ENCODE data around the gene TAAR6.
"Not testable (repeated sequence)": the region's sequence is repeated elsewhere in the genome, so short reads cannot be mapped to it uniquely, and the experiment has no call there.

Gene TAAR6

DNA sequence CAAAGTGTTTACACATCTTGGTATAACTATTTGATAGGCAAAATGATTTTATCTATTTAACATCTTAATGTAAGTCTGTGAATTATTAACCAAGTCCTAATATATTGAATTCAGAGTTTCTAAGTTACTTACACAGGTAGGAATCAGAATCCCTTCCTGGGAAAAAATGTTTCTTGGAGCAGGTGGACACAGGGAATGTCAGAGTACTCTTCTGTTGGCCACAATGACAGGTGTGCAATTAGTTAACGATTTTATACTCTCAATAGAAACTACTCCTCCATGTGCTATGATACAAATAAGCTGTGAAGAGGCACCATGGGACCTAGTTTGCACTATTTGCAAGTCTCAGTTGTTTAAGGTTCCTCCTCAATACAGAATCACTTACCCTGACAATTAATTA lies 20.2 kb downstream of the TAAR6 start:
- Histone ChIP-seq H3K36me3 (no peaks in the 10 kb centered on the region), H3K9me3 (no peaks in the 10 kb centered on the region), H3K4me3 (ENCODE audit: low read depth in 1 of 2, low read length in 1 of 2) (no peak overlapping the region), H3K27me3 (no peaks in the 10 kb centered on the region), H3K27ac (no peak overlapping the region), H3K4me1 (ENCODE audit: control insufficient read depth in 1 of 2, insufficient read depth in 1 of 2, low read depth in 1 of 2, low read length in 1 of 2) (peaks cover 62 to 80% of the 10 kb centered on the region in 2 experiments)
- TF ChIP-seq, protein P1, sequence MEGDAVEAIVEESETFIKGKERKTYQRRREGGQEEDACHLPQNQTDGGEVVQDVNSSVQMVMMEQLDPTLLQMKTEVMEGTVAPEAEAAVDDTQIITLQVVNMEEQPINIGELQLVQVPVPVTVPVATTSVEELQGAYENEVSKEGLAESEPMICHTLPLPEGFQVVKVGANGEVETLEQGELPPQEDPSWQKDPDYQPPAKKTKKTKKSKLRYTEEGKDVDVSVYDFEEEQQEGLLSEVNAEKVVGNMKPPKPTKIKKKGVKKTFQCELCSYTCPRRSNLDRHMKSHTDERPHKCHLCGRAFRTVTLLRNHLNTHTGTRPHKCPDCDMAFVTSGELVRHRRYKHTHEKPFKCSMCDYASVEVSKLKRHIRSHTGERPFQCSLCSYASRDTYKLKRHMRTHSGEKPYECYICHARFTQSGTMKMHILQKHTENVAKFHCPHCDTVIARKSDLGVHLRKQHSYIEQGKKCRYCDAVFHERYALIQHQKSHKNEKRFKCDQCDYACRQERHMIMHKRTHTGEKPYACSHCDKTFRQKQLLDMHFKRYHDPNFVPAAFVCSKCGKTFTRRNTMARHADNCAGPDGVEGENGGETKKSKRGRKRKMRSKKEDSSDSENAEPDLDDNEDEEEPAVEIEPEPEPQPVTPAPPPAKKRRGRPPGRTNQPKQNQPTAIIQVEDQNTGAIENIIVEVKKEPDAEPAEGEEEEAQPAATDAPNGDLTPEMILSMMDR (IDR thresholded peaks at IDR 0.05) = no peak

DNA sequence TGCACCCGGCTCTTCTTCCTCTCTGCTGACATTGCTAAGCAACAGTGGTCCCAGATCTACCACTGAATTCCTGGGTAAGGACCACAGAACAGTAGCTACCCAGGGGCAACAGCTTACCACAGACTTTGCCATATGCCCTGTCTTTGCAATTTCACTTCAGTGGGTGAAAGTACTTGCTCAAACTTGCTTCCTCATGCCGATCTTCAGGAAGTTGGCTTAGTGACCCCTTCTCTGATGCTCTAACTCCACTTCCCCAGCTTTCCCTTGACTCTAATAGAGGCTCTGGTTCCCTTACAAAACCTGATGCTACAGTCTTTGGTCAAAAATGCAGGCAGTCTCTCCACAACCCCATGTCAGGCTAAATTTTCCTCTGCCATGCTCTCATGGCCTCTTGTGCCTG lies 22.7 kb downstream of the TAAR6 start:
- peaks cover 50 to 58% of the 10 kb centered on the region in 2 experiments for H3K4me1 ChIP-seq (ENCODE audit: control insufficient read depth in 1 of 2, insufficient read depth in 1 of 2, low read depth in 1 of 2, low read length in 1 of 2)
- peak overlapping the region; percentile 77 for H3K27ac ChIP-seq
- TF ChIP-seq, protein P1 (IDR thresholded peaks at IDR 0.05) = no peak
- no peak overlapping the region for H3K4me3 ChIP-seq (ENCODE audit: low read depth in 1 of 2, low read length in 1 of 2)
- H3K9me3 ChIP-seq = no peaks in the 10 kb centered on the region
- H3K27me3 ChIP-seq = peaks cover 23% of the 10 kb centered on the region
- no peaks in the 10 kb centered on the region for H3K36me3 ChIP-seq

DNA sequence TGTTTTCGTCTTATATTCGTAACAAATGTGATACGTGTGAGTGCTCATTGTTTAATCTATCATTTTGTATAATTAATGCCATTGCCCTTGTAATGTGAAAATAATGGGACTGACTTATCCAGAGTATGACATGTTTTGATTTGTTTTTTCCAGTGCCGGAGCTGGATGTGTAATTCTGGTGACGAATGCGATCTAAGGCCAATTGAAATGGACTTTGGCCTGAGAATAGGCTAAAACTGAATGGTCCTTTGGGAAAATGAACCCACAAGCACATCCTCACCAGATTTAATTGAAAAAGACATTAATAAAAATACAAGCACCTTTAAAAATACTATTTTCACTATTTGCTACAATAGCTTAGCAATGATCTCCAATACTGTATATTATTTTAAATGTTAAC lies 26.1 kb downstream of the TAAR6 start:
- H3K27ac ChIP-seq = no peak overlapping the region
- H3K27me3 ChIP-seq = peaks cover 31% of the 10 kb centered on the region
- TF ChIP-seq, protein P1 (IDR thresholded peaks at IDR 0.05) = no peak
- no peak overlapping the region for H3K4me3 ChIP-seq (ENCODE audit: low read depth in 1 of 2, low read length in 1 of 2)
- no peaks in the 10 kb centered on the region for H3K9me3 ChIP-seq
- no peaks in the 10 kb centered on the region for H3K36me3 ChIP-seq
- H3K4me1 ChIP-seq (ENCODE audit: control insufficient read depth in 1 of 2, insufficient read depth in 1 of 2, low read depth in 1 of 2, low read length in 1 of 2) = peaks cover 23 to 26% of the 10 kb centered on the region in 2 experiments

DNA sequence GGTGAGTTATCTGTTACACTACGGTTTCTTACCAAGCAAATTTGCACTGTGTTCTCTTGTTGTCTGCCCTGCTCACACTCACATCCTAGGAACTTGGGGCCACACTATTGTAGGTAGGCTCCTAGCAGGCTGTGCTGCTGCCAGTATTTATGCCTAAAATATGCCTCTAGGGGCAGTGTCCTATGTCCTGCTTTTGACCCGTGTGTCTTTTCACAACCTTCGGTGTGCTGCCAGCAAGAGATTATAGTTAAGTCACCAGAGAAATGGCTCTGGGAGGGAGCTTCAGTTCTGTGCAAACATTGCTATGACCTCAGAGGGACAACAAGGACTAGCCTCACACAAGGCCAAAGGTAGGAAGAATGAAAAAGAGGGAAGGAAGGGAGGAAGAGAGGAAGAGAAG lies 28.4 kb downstream of the TAAR6 start:
- Histone ChIP-seq H3K4me3 (ENCODE audit: low read depth in 1 of 2, low read length in 1 of 2) (no peak overlapping the region), H3K9me3 (no peaks in the 10 kb centered on the region), H3K4me1 (ENCODE audit: control insufficient read depth in 1 of 2, insufficient read depth in 1 of 2, low read depth in 1 of 2, low read length in 1 of 2) (peaks cover under 1 to 3% of the 10 kb centered on the region in 2 experiments), H3K36me3 (no peaks in the 10 kb centered on the region), H3K27me3 (peaks cover 31% of the 10 kb centered on the region), H3K27ac (no peak overlapping the region)
- TF ChIP-seq, protein P1 (IDR thresholded peaks at IDR 0.05) = no peak

DNA sequence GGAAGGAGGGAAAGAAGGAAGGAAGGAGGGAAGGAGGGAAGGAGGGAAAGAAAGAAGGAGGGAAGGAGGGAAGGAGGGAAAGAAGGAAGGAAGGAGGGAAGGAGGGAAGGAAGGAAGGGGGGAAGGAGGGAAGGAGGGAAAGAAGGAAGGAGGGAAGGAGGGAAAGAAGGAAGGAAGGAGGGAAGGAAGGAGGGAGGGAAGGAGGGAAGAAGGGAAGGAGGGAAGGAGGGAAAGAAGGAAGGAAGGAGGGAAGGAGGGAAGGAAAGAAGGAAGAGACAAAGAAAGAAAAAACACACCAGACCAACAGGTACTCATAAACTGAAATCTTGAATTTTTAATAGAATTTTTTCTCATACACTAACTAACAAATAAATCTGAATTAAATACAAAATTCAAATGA lies 30.8 kb downstream of the TAAR6 start:
- not testable (repeated sequence) for H3K27ac ChIP-seq; H3K4me1 ChIP-seq (ENCODE audit: control insufficient read depth in 1 of 2, insufficient read depth in 1 of 2, low read depth in 1 of 2, low read length in 1 of 2); H3K9me3 ChIP-seq; H3K36me3 ChIP-seq; H3K4me3 ChIP-seq (ENCODE audit: low read depth in 1 of 2, low read length in 1 of 2)
- peaks cover 27% of the 10 kb centered on the region for H3K27me3 ChIP-seq

DNA sequence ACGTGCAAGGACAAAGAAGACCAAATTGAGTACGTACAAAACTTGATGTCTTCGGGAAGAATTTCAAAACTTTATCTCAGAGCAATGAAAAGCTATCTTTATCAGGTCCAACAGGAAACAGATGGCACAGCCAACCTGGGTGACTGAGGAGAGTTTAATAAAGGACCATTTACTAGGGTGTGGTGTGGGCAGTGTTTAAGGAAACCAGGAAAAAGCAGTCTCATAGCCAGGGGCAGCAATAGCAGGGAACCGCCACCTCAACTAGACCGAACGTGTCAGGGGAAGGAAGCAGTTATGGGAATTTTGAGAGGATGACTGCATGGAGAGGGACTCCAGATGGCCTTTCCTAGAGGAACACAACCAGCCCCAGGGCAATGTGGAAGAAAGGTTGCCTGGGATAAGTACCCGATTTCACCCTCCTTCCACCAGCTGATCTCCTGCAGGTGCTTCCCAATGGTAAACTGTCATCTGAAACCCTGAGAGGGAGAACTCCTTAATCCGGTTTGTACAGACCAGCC lies 34.6 kb downstream of the TAAR6 start:
- no peaks in the 10 kb centered on the region for H3K9me3 ChIP-seq
- no peak overlapping the region for H3K27ac ChIP-seq
- TF ChIP-seq, protein P1 (IDR thresholded peaks at IDR 0.05) = no peak
- H3K36me3 ChIP-seq = no peaks in the 10 kb centered on the region
- no peak overlapping the region for H3K4me3 ChIP-seq (ENCODE audit: low read depth in 1 of 2, low read length in 1 of 2)
- no peaks in the 10 kb centered on the region for H3K27me3 ChIP-seq
- no peaks in the 10 kb centered on the region for H3K4me1 ChIP-seq (ENCODE audit: control insufficient read depth in 1 of 2, insufficient read depth in 1 of 2, low read depth in 1 of 2, low read length in 1 of 2)
